Left forelimb (tissue), 1 donor: ENCODE measurements around the gene FETUB.

ENCODE experiments used
- DNase-seq: peaks from one replicate; pipeline ENCODE4 v3.0.0-alpha.2; 2018; ENCODE audit warnings: low spot score

Gene FETUB, protein sequence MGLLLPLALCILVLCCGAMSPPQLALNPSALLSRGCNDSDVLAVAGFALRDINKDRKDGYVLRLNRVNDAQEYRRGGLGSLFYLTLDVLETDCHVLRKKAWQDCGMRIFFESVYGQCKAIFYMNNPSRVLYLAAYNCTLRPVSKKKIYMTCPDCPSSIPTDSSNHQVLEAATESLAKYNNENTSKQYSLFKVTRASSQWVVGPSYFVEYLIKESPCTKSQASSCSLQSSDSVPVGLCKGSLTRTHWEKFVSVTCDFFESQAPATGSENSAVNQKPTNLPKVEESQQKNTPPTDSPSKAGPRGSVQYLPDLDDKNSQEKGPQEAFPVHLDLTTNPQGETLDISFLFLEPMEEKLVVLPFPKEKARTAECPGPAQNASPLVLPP

DNA sequence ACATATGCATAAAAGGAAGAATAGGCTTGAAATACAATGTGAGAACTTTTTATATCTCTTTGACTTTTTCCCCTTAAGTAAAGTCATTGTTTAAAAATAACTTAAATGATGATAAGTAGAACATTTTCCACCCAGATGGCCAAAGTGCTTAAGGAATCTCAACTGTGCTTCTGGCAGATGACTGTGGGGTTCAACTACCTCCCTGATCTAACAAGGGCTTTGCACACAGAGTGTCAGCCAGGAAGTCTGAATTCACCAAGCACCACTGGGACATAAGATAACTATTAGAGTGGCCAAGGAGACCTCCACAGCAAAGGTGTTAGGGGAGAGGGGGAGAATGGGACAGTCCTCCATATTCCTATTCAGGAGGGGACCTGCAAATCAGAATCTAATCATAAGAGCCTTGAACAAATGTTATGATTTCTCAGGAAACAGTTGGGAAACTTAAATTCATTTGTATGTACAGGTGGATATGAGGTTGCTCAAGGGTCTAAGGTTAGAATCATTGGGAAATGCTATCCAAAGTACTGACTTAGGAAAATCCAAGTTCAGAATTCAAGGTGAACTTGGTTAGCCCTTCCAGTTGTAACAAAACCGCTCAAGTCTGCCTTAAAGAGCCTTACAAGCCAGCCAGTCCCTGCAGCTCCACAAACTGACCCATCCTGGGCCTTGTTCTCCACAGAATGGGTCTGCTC is at the start of gene FETUB:
Gene FETUB (plus strand): TSS at position 622 of the 695 bp plus-strand sequence. CDS start 62 bp downstream, at position 684.
- no peak for DNase-seq

GRCh38 chr3:186590580-186591295 is 49.5 kb upstream of the FETUB start:
- no peak for DNase-seq

GRCh38 chr3:186592682-186593081 is 47.5 kb upstream of the FETUB start:
- DNase-seq = no peak

GRCh38 chr3:186593862-186594261 is 46.3 kb upstream of the FETUB start:
- DNase-seq = no peak

GRCh38 chr3:186594591-186595113 is 45.5 kb upstream of the FETUB start:
- no peak for DNase-seq

DNA sequence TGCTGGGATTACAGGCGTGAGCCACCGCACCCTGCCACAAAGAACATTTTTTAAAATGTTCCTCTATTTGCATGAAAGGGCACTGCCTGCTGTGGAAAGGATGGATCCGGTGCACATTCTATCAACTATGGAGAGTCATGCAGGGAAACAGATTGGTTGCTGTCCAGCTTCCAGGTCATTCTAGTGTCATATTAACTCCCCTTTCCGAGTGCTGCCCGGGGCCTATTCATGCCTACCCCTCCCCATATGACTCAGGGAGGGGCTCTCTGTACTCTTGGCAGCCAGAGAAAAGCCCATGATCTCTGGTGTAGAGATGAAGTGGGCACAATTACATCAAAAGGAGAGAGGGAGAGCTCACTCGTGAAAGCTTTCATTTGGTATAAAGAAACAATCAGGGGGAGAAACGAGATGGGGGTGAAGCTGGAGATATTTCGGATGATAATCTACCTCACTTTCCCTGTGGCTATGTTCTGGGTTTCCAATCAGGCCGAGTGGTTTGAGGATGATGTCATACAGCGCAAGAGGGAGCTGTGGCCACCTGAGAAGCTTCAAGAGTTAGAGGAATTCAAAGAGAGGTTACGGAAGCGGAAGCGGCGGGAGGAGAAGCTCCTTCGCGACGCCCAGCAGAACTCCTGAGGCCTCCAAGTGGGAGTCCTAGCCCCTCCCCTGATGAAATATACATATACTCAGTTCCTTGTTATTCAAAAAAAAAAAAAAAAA is 43.5 kb upstream of the FETUB start:
- DNase-seq = no peak

DNA sequence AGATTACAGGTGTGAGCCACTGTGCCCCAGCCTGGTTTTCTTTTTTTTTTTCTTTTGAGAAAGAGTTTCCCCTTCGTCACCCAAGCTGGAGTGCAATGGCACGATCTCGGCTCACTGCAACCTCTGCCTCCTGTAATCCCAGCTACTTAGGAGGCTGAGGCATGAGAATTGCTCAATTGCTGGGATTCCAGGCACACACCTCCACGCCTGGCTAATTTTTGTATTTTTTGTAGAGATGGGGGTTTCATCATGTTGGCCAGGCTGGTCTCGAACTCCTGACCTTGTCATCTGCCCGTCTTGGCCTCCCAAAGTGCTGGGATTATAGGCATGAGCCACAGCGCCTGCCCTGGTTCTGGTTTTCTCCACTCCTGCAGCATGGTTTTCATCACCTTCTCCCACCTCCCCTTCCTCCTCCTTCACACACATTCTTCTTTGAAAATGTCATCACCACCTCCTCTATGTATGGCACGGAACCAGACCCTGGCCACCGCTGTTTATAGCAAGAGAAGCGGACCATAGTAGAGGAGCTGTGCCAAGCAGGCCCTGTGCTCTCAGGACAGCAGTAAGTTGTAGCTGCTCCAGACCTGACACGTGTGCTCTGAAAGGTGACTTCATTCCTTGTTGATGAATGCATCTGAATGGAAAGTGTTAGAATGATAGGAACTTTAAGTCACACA is 42.0 kb upstream of the FETUB start:
- DNase-seq = no peak

DNA sequence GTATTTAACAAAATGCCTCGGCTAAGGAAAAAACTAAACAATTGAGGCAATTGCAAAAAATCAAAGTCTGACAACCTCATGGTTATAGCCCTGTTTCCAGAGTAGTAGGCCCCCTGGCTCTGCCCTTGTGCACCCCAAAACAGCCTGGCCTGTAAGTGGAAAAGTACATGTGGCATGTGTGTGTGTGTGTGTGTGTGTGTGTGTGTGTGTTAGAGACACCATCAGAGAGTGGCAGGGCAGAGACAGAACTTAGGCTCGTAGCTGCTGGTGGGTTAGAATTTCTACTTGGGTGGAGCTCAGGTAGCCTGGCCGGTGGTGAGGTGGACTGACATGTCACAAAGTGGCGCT is 41.4 kb upstream of the FETUB start:
- no peak for DNase-seq

GRCh38 chr3:186599142-186599784 is 40.9 kb upstream of the FETUB start:
- DNase-seq = no peak

- no peak for DNase-seq
Observed at GRCh38 chr3:186599785-186600166, 40.4 kb upstream of the FETUB start.

- DNase-seq = no peak
Observed at GRCh38 chr3:186600896-186601295, 39.3 kb upstream of the FETUB start.

- no peak for DNase-seq
Observed at GRCh38 chr3:186603159-186603558, 37.0 kb upstream of the FETUB start.

DNA sequence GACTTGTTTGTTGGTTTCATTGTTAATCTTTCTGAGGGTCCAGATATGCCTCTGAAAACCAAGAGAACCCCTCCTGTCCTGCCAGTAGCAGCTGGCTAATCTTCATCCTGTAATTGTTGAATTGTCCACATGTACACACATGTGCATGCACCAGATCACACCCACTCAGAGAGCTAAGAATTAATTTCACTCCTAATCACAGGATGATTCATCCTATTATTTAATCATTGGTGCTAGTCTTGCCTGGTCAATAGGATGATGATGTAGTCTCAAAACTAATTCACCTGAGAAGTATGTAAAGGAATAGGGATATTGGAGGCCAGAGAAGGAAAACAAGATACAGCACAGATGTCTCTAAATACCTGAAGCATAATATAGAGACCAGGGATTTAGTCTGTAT is 35.1 kb upstream of the FETUB start:
- no peak for DNase-seq

DNA sequence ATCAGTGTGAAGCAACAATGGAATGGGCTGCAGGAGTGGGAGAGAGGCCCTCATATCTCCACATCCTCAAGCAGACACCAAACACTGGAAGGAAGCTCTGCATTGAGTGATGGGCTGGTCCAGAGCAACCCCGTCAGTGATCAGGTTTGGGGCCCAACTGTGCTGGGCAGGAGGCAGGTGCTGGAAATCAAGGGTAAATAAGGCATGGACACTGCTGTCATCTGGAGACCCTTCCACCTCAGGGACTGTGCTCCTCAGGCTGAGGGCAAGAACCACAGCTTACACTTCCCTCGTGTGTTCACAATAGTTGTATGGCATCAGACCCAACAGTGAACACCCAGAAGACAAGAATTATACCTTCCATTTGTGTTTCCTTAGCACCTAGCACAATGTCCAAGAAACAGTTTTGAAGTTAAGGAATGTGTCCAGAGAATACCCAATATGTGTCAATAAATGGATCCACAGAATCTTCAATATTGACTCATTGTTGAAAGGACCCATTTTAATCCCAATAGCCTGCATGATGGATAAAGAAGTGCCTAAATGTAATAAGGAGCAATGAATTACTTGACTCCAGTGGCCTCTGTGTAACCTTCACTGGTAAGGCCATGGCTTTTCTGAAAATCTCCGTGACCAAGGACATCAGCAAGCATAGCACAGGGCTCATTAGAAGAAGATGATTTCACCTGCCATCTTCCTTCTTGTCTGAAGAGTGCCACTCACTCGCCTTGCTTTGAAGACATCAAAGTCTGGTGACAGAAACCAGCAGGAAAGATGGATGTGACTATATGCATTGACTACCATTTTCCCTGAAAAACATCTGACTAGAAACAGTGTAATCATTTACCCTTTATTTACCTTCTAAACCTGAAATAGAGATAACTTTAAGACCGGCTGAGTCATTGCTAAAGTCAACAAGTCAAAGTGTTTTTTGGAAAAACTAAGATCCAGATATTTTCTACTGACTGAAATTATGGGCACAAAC is 34.3 kb upstream of the FETUB start:
- no peak for DNase-seq

GRCh38 chr3:186608624-186609215 is 31.5 kb upstream of the FETUB start:
- no peak for DNase-seq

DNA sequence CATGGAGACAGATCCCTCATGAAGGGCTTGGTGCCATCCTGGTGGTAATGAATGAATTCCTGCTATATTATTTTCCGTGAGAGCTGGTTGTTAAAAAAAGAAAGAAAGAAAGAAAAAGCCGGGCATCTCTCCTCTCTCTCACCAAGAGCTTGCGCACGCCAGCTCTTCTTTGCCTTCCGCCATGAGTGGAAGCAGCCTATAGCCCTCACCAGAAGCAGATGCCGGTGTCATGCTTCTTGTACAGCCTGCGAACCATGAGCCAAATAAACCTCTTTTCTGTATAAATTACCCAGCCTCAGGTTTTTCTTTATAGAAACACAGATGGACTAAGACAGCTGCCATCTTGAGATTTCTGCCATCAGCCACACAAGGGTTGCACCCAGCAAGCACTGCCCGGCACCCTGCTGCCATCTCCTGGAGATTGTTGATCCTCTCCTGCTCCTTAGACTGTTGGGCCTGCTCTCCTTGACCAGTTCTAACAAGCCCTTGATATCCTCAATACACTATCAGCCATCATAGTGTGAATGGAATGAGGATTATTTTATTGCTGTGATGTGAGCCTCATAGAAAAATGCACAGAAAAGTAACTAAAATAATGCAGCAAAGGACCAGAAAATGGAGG is 30.8 kb upstream of the FETUB start:
- DNase-seq = no peak

DNA sequence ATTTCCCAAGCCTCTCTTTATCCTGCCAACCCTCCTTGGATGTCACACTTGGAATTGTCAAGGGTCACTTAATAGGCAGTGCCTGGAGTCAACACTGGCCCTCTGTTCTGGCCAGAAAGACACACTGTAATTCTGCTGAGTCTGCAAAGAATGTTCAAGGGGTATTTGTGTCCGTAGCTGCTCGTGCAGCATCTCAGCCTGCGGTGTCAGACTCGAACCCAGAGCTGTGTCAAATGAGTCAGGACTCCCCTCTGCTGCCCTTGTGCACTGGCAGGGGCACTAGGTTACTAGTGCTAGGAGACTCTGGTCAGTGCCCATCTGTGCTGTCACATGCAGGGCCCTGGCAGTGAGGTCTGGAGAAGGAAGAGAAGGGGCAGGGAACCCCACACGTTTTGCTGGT is 28.1 kb upstream of the FETUB start:
- DNase-seq = no peak

DNA sequence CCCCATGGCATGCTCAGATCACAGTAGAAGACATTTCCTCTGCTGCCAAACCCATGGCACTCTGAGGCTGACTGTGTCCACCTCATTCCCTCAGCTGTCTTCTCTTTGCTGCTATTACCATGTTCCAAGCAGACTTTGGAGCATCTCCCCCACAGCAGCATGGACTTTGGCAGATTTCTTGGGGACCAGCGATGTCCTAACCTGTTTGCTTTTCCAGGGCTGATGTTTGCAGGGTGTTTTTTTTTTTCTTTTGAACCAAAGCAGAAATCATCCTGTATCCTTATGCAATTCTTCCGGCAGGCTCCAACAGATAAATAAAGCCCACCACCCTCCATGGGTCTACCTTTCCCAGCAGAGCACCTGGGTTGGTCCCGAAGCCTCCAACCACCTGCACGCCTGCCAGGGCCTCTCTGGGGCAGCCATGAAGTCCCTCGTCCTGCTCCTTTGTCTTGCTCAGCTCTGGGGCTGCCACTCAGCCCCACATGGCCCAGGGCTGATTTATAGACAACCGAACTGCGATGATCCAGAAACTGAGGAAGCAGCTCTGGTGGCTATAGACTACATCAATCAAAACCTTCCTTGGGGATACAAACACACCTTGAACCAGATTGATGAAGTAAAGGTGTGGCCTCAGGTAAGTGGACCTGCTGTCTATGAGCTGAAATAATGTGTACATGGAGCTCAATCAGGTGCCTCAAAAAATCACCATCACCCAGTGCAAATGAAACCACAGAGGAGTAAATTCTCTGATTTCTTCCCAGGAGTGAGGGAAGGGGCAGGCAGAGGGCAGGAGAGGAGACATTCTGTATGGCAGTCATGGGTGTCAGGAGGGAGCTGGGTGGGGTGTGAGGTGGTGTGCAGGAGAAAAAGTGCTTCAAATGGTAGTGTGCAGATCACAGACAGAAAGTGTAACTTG is 27.2 kb upstream of the FETUB start, which contains the start of gene AHSG:
Gene AHSG (plus strand): TSS at position 340 of the 916 bp plus-strand sequence. CDS start 82 bp downstream, at position 422.
- DNase-seq = no peak
